ENCODE results near the gene PIEZO2.

DNA sequence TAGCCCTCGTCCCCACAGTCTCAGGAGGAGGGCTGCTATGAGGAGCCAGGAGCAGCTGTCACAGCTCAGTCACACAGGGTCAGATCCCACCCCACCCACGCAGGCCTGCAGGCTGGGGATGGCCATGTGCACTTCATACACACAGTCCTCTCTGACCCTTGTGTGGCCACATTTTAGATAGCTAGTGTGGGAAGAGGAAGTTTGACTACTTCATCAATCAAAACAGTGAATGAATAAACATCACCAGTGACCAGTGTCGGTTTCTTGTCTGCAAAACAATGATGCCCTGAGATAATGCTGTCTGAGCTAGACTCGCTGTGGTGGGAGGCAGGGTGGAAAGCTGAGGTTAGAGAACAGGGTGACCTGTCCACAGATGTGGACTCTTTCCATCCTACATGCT lies 107.1 kb downstream of the PIEZO2 start:
- TF ChIP-seq, protein P1, sequence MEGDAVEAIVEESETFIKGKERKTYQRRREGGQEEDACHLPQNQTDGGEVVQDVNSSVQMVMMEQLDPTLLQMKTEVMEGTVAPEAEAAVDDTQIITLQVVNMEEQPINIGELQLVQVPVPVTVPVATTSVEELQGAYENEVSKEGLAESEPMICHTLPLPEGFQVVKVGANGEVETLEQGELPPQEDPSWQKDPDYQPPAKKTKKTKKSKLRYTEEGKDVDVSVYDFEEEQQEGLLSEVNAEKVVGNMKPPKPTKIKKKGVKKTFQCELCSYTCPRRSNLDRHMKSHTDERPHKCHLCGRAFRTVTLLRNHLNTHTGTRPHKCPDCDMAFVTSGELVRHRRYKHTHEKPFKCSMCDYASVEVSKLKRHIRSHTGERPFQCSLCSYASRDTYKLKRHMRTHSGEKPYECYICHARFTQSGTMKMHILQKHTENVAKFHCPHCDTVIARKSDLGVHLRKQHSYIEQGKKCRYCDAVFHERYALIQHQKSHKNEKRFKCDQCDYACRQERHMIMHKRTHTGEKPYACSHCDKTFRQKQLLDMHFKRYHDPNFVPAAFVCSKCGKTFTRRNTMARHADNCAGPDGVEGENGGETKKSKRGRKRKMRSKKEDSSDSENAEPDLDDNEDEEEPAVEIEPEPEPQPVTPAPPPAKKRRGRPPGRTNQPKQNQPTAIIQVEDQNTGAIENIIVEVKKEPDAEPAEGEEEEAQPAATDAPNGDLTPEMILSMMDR (IDR thresholded peaks at IDR 0.05; ENCODE audit: poor library complexity), result no peak
- no peak for TF ChIP-seq EZH2 (IDR thresholded peaks at IDR 0.05; ENCODE audit: borderline replicate concordance)

All from hepatocyte (in vitro differentiated cells).